ENCODE measurements around the gene STK10.

STK10 gene

DNA sequence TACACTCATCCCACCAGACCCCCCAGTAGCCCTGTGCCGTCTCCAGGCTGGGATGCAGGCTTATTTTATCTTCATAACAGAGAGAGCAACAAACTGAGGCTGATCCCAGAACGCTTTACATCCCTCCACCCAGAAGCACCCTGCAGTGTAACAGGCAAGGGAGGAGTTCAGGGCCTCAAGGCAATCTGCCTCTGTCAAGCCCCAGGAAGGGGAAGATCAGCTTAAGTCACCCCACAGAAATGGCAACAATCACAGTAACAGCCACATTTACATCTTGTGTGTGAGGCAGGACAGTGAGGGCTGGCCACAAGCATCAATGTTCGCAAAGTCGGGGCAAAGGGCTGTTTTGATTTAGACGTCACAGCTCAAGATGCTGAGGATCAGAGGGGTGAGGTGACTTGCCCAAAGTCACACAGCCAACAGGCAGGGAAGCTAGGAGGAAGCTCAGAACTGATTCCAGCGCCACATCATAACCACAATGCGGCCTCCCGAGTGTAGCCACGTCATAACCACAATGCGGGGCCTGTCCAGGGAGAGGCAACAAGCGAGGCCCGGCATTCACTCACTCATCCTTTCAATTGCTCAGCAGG lies 14.4 kb downstream of the STK10 start:
- TF ChIP-seq, protein P1, sequence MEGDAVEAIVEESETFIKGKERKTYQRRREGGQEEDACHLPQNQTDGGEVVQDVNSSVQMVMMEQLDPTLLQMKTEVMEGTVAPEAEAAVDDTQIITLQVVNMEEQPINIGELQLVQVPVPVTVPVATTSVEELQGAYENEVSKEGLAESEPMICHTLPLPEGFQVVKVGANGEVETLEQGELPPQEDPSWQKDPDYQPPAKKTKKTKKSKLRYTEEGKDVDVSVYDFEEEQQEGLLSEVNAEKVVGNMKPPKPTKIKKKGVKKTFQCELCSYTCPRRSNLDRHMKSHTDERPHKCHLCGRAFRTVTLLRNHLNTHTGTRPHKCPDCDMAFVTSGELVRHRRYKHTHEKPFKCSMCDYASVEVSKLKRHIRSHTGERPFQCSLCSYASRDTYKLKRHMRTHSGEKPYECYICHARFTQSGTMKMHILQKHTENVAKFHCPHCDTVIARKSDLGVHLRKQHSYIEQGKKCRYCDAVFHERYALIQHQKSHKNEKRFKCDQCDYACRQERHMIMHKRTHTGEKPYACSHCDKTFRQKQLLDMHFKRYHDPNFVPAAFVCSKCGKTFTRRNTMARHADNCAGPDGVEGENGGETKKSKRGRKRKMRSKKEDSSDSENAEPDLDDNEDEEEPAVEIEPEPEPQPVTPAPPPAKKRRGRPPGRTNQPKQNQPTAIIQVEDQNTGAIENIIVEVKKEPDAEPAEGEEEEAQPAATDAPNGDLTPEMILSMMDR (IDR thresholded peaks at IDR 0.05; ENCODE audit: extremely low read depth, insufficient read depth, missing control alignments) = no peak
- DNase-seq (ENCODE audit: low spot score) = no peak
- in situ Hi-C loops (cut with MboI; ENCODE audit: low pct_unique_long_range_greater_than_20kb, low sequenced_read_pairs, unreplicated experiment) = no loop called here

DNA sequence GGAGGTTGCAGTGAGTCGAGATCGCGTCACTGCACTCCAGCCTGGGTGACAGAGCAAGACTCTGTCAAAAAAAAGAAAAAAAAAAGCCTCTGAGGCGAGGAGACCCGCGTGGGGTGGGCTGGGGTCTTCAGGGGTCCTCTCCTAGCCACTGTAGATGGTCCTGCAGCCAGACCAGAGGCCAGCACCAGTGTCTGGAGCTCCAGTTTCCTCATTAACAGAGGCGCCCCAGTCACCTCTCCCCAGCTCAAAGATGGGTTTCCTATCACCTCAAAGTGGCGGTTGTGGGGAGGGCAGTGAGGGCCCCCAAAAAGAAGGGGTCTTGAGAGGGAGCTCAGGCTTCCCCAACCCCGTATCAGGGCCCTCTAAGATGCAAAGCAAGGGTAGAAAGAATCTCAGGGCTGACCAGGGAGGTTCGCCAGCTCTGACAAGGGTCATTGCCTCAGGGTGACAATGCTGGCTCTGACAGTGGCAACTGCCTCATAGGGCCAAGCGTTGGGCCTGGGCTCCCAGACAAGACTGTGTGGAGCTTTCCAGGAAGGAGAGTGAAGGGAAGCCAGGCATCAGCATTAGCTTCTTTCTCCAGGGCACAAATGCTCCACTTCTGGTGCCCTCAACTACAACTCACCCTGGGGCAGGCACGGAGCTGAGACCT lies 15.0 kb downstream of the STK10 start:
- DNase-seq (ENCODE audit: low spot score) = no peak
- TF ChIP-seq, protein P1 (IDR thresholded peaks at IDR 0.05; ENCODE audit: extremely low read depth, insufficient read depth, missing control alignments) = no peak
- in situ Hi-C loops (cut with MboI; ENCODE audit: low pct_unique_long_range_greater_than_20kb, low sequenced_read_pairs, unreplicated experiment) = no loop called here

DNA sequence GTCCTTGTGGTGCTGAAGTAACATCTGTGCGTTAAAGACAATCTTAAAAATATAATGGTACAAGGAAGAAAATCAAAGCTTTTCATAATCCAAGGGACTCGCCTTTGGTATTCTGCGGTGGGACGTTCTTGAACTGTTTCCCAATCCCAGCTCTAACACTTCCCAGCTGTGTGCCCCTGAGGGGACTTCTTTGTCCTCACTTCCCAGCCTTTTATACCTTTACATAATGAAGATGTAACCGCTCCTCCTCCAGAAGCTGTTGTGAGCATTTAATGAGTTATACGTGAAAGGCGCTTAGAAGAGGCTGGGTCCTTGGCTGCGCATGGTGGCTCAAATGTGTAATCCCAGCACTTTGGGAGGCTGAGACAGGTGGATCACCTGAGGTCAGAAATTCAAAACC lies 16.9 kb downstream of the STK10 start:
- TF ChIP-seq, protein P1 (IDR thresholded peaks at IDR 0.05; ENCODE audit: extremely low read depth, insufficient read depth, missing control alignments) = no peak
- no peak for DNase-seq (ENCODE audit: low spot score)
- in situ Hi-C loops (cut with MboI; ENCODE audit: low pct_unique_long_range_greater_than_20kb, low sequenced_read_pairs, unreplicated experiment) = no loop called here

DNA sequence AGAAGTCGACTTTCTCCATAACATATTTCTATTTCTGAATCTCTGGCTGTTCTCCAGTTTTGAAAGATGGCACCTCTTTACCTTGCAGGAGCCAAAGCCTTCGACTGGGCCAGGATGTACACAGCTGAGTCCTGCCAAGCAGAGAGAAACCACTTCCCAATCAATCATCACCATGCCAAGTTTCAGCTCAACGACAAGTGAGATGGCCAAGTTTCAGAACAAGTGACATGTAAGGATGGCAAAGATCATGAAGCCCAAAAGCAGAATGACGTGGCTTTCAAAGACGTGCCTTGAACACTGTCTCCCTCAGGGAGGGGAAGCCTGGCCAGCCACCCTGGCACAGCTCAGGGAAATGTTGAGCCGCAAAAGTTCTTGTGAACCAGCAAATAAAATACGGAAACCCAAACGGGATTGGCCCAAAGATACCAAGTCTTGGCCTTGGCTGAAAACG lies 17.7 kb downstream of the STK10 start:
- in situ Hi-C loops (cut with MboI; ENCODE audit: low pct_unique_long_range_greater_than_20kb, low sequenced_read_pairs, unreplicated experiment) = no loop called here
- TF ChIP-seq, protein P1 (IDR thresholded peaks at IDR 0.05; ENCODE audit: extremely low read depth, insufficient read depth, missing control alignments) = no peak

DNA sequence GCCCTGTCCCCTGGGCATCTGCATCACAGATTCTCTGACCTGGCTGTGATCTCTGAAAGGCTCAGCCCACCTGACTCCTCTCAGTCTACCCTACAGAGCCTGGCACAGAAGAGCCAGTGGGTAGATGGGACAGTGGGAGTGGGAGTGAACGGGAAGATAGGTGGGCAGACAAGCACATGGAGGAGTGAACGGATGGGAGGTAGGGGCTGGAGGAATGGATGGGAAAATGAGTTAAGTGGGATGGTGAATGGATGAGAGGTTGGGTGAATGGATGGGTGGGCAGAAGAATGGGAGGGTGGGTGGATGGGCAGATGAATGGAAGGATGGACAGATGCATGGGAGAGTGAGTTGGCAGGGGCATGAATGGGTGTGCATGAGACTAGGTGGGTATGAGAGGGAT lies 18.8 kb downstream of the STK10 start:
- no peak for DNase-seq (ENCODE audit: low spot score)
- in situ Hi-C loops (cut with MboI; ENCODE audit: low pct_unique_long_range_greater_than_20kb, low sequenced_read_pairs, unreplicated experiment) = no loop called here
- TF ChIP-seq, protein P1 (IDR thresholded peaks at IDR 0.05; ENCODE audit: extremely low read depth, insufficient read depth, missing control alignments) = no peak

More for the DNA sequence above, 17.7 kb downstream of the STK10 start:
- no peak for DNase-seq (ENCODE audit: low spot score)

DNA sequence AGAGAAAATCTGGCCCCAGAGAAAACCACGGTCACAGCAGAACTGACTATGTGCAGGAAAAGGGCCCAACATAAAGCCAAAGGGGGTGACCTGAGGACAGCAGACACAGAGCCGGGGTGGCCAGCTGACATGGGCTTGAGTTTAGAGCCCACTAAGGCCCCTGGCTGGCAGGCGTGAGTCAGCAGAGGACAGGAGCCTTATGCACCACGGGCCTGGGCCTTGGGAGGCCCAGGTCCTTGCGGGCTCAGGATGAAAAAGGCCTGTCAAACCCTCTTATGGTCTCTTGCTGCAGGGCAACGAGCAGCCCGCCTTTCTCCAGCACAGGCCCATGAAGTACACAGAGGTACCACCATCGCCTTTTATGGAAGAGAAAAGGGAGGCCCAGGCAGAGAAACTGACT lies 19.7 kb downstream of the STK10 start:
- TF ChIP-seq, protein P1 (IDR thresholded peaks at IDR 0.05; ENCODE audit: extremely low read depth, insufficient read depth, missing control alignments) = no peak
- in situ Hi-C loops (cut with MboI; ENCODE audit: low pct_unique_long_range_greater_than_20kb, low sequenced_read_pairs, unreplicated experiment) = no loop called here
- no peak for DNase-seq (ENCODE audit: low spot score)

Data from GM13977 (cell line).